ENCODE measurements around the gene ISCU. TPM values are rescaled to one million over a fixed set of nuclear protein-coding genes. Genes with fewer than 3 reads are reported as not detected.

ISCU gene
- total and polyA plus RNA-seq, 2 donors (not counting 3 experiments of a cell fraction or from before 2014, with no cell fraction given) = 74.8 to 78.6 TPM

DNA sequence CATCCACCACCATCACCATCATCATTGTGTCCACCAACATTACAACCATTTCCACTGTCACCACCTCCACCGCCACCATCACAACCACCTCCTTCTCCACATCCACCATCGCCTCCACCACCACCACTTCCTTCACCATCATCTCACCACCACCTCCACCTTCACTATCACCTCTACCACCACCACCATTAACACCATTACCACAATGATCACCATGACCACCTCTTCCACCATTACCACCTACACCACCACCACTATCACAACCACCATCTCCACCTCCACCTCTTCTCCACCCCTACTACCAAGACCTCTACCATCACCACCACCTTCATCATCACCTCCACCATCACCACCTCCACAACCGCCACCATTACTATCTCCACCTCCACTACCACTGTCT, 16.4 kb downstream of the ISCU start:
- H3K9me1 ChIP-seq (replicated peaks; ENCODE audit: control insufficient read depth, extremely low read depth, insufficient read depth, low read length) = no peaks in the 10 kb centered on the region
- dilution Hi-C loops (cut with MboI; ENCODE audit: extremely low pct_ligation_motif_present, low sequenced_read_pairs) (no loop called here), intact Hi-C loops (cut with micrococcal nuclease) (no loop called here)
- no peaks in the 10 kb centered on the region for H3K27me3 ChIP-seq (ENCODE audit: control insufficient read depth in 2 of 2, insufficient read depth in 2 of 2, low read length in 2 of 2)
- FAIRE-seq = no peak
- no peak overlapping the region for H3K4me2 ChIP-seq (ENCODE audit: insufficient read depth, low read length)
- BruUV-seq (replicated peaks) = no TSS peak
- TF ChIP-seq GATA2 (IDR thresholded peaks at IDR 0.05; ENCODE audit: insufficient read depth, insufficient read length, low read depth, low read length) (no peak), FOS (IDR thresholded peaks at IDR 0.05; ENCODE audit: borderline replicate concordance, insufficient read depth, low read length) (no peak), EZH2 (IDR thresholded peaks at IDR 0.05; ENCODE audit: borderline replicate concordance, low read depth, low read length, severe bottlenecking) (no peak), POLR2AphosphoS5 (IDR thresholded peaks at IDR 0.05; ENCODE audit: insufficient read depth, low read depth, low read length) (no peak), POLR2A (IDR thresholded peaks at IDR 0.05; ENCODE audit: low read depth, low read length) (no peak), JUN (IDR thresholded peaks at IDR 0.05; ENCODE audit: borderline replicate concordance, insufficient read depth, insufficient read length, low read depth) (no peak), MYC (IDR thresholded peaks at IDR 0.05; ENCODE audit: low read depth, low read length) (no peak)
- TF ChIP-seq, protein P1, sequence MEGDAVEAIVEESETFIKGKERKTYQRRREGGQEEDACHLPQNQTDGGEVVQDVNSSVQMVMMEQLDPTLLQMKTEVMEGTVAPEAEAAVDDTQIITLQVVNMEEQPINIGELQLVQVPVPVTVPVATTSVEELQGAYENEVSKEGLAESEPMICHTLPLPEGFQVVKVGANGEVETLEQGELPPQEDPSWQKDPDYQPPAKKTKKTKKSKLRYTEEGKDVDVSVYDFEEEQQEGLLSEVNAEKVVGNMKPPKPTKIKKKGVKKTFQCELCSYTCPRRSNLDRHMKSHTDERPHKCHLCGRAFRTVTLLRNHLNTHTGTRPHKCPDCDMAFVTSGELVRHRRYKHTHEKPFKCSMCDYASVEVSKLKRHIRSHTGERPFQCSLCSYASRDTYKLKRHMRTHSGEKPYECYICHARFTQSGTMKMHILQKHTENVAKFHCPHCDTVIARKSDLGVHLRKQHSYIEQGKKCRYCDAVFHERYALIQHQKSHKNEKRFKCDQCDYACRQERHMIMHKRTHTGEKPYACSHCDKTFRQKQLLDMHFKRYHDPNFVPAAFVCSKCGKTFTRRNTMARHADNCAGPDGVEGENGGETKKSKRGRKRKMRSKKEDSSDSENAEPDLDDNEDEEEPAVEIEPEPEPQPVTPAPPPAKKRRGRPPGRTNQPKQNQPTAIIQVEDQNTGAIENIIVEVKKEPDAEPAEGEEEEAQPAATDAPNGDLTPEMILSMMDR (IDR thresholded peaks at IDR 0.05; ENCODE audit: extremely low read depth in 1 of 2, insufficient read depth in 1 of 2, low read depth in 1 of 2, low read length in 2 of 2) = no peak
- TF ChIP-seq, protein P2, sequence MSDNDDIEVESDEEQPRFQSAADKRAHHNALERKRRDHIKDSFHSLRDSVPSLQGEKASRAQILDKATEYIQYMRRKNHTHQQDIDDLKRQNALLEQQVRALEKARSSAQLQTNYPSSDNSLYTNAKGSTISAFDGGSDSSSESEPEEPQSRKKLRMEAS (IDR thresholded peaks at IDR 0.05; ENCODE audit: insufficient read depth, insufficient read length) = no peak
- no peaks in the 10 kb centered on the region for H3K36me3 ChIP-seq (ENCODE audit: control insufficient read depth in 2 of 2, extremely low read depth in 1 of 2, insufficient read depth in 2 of 2, low read length in 2 of 2)
- CTCF ChIA-PET = no interaction called here
- H3K4me3 ChIP-seq (replicated peaks in 1 of 3; ENCODE audit: insufficient read depth in 1 of 3, low read depth in 1 of 3, low read length in 3 of 3) = no peak overlapping the region
- POLR2A ChIA-PET = no interaction called here
- no peaks in the 10 kb centered on the region for H3K9me3 ChIP-seq (replicated peaks; ENCODE audit: control insufficient read depth, insufficient read depth, low read length)
- no peaks in the 10 kb centered on the region for H4K20me1 ChIP-seq (replicated peaks; ENCODE audit: control insufficient read depth, extremely low read depth, insufficient read depth, low read length)
- H2AFZ ChIP-seq (ENCODE audit: low read depth, low read length) = no peak overlapping the region
- no peak for DNase-seq (ENCODE audit: low read depth, low spot score)
- no peak overlapping the region for H3K9ac ChIP-seq (replicated peaks; ENCODE audit: extremely low read depth, insufficient read depth, low read length)
- H3K79me2 ChIP-seq (ENCODE audit: control insufficient read depth, insufficient read depth, low read length) = no peaks in the 10 kb centered on the region
- H3K4me1 ChIP-seq (ENCODE audit: control insufficient read depth, extremely low read depth, insufficient read depth, low read length) = no peaks in the 10 kb centered on the region
- no peak overlapping the region for H3K27ac ChIP-seq (ENCODE audit: insufficient read depth, low read depth, low read length)
